Osteocyte (in vitro differentiated cells): Measurements from ENCODE around the gene ITGB5. TPM values are rescaled to one million over a fixed set of nuclear protein-coding genes. Genes with fewer than 3 reads are reported as not detected.

Source experiments
- DNase-seq: peaks from one replicate; pipeline ENCODE4 v3.0.0; 2021; ENCODE audit warnings: mixed read lengths; ENCODE audit not compliant: unreplicated experiment; ENCODE audit errors: extremely low spot score
- H3K27ac Mint-ChIP-seq: one replicate; pipeline ENCODE4 v1.8.0; 2021; ENCODE audit warnings: mild to moderate bottlenecking, mixed read lengths; ENCODE audit not compliant: unreplicated experiment
- H3K27me3 Mint-ChIP-seq: one replicate; pipeline ENCODE4 v1.8.0; 2021; ENCODE audit warnings: mixed read lengths; ENCODE audit not compliant: unreplicated experiment
- H3K36me3 Mint-ChIP-seq: one replicate; pipeline ENCODE4 v1.8.0; 2021; ENCODE audit warnings: mixed read lengths; ENCODE audit not compliant: unreplicated experiment
- H3K4me1 Mint-ChIP-seq: one replicate; pipeline ENCODE4 v1.8.0; 2021; ENCODE audit warnings: mixed read lengths; ENCODE audit not compliant: unreplicated experiment
- H3K4me3 Mint-ChIP-seq: one replicate; pipeline ENCODE4 v1.8.0; 2021; ENCODE audit warnings: mild to moderate bottlenecking, moderate library complexity, mixed read lengths; ENCODE audit not compliant: unreplicated experiment
- H3K9me3 Mint-ChIP-seq: one replicate; pipeline ENCODE4 v1.8.0; 2021; ENCODE audit warnings: mixed read lengths; ENCODE audit not compliant: unreplicated experiment
- CTCF ChIP-seq: fragments of 200-600 bp; sonication (generic); IDR thresholded peaks from 2 replicates; pipeline ENCODE4 v1.5.0; 2021; ENCODE audit warnings: antibody characterized with exemption, mild to moderate bottlenecking, moderate library complexity
- total RNA-seq: library from RNA; stranded (reverse); gene quantifications from 2 replicates; pipeline ENCODE4 v1.2.1, GENCODE V29; 2021

Gene ITGB5
- total RNA-seq, 1 donor from 2014 or later: 419 TPM

DNA sequence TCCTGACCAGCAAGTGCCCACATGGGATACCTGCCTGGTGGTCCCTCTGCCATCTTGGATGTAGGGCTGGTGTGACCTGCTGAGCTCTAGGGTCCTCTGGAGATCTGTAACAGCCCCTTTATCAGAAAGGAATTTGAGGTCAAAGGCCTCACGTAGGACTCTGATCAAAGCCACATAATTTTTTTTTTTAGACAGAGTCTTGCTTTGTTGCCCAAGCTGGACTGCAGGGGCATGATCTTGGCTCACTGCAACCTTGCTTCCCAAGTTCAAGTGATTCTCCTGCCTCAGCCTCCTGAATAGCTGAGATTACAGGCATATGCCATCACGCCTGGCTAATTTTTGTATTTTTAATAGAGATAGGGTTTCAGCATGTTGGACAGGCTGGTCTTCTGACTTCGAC is 9.5 kb downstream of the ITGB5 start:
- peaks cover 9% of the 10 kb centered on the region for H3K36me3 Mint-ChIP-seq
- no peak overlapping the region for H3K27ac Mint-ChIP-seq
- no peaks in the 10 kb centered on the region for H3K27me3 Mint-ChIP-seq
- peaks cover 65% of the 10 kb centered on the region for H3K4me1 Mint-ChIP-seq
- no peak for DNase-seq
- H3K4me3 Mint-ChIP-seq: no peak overlapping the region
- no peak for TF ChIP-seq CTCF
- H3K9me3 Mint-ChIP-seq: peaks cover 8% of the 10 kb centered on the region

GRCh38 chr3:124876401-124876878 is 10.7 kb downstream of the ITGB5 start:
- Mint-ChIP-seq H3K4me3 (no peak overlapping the region), H3K27ac (peak overlapping the region; percentile 62), H3K36me3 (peaks cover 15% of the 10 kb centered on the region), H3K9me3 (peaks cover 8% of the 10 kb centered on the region), H3K4me1 (peaks cover 57% of the 10 kb centered on the region), H3K27me3 (no peaks in the 10 kb centered on the region)
- no peak for DNase-seq
- TF ChIP-seq CTCF: no peak

GRCh38 chr3:124873226-124873625 is 13.9 kb downstream of the ITGB5 start:
- H3K4me1 Mint-ChIP-seq: peaks cover 36% of the 10 kb centered on the region

GRCh38 chr3:124867511-124867910 is 19.7 kb downstream of the ITGB5 start:
- no peaks in the 10 kb centered on the region for H3K27me3 Mint-ChIP-seq
- peaks cover 52% of the 10 kb centered on the region for H3K36me3 Mint-ChIP-seq
- H3K27ac Mint-ChIP-seq: no peak overlapping the region
- DNase-seq: no peak
- no peak overlapping the region for H3K4me3 Mint-ChIP-seq
- H3K4me1 Mint-ChIP-seq: no peaks in the 10 kb centered on the region
- H3K9me3 Mint-ChIP-seq: no peaks in the 10 kb centered on the region
- no peak for TF ChIP-seq CTCF

More at GRCh38 chr3:124873226-124873625, 13.9 kb downstream of the ITGB5 start:
- Mint-ChIP-seq H3K36me3 (peaks cover 32% of the 10 kb centered on the region), H3K27ac (no peak overlapping the region), H3K4me3 (no peak overlapping the region), H3K9me3 (peaks cover 8% of the 10 kb centered on the region), H3K27me3 (no peaks in the 10 kb centered on the region)
- no peak for DNase-seq
- no peak for TF ChIP-seq CTCF

DNA sequence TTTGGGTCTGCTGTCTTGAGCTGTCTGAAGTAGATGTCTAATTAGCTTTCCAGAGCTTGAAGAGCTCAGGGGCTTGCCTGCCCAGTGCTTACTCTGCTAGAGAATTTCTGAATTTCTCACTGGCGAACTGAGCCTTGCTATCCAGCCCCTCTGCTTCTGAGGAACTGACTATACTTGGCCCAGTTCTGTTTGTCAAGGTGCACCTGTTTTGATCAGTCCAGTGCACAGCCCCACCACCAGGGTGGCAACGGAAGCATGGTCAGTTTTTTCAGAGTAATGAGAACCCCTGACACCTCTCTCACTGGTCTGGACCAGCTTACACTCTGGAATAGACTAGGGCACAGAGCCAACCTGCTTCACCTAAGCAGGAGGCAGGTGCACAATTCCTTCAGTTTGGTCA is 25.2 kb downstream of the ITGB5 start:
- H3K27ac Mint-ChIP-seq: peak overlapping the region; percentile 94
- H3K9me3 Mint-ChIP-seq: no peaks in the 10 kb centered on the region
- peaks cover 49% of the 10 kb centered on the region for H3K4me1 Mint-ChIP-seq

More for the DNA sequence above, 25.2 kb downstream of the ITGB5 start:
- DNase-seq: no peak
- no peaks in the 10 kb centered on the region for H3K27me3 Mint-ChIP-seq
- H3K4me3 Mint-ChIP-seq: no peak overlapping the region
- peaks cover 32% of the 10 kb centered on the region for H3K36me3 Mint-ChIP-seq
- no peak for TF ChIP-seq CTCF
